Measurements from ENCODE around the gene HIGD1A.

Gene HIGD1A

DNA sequence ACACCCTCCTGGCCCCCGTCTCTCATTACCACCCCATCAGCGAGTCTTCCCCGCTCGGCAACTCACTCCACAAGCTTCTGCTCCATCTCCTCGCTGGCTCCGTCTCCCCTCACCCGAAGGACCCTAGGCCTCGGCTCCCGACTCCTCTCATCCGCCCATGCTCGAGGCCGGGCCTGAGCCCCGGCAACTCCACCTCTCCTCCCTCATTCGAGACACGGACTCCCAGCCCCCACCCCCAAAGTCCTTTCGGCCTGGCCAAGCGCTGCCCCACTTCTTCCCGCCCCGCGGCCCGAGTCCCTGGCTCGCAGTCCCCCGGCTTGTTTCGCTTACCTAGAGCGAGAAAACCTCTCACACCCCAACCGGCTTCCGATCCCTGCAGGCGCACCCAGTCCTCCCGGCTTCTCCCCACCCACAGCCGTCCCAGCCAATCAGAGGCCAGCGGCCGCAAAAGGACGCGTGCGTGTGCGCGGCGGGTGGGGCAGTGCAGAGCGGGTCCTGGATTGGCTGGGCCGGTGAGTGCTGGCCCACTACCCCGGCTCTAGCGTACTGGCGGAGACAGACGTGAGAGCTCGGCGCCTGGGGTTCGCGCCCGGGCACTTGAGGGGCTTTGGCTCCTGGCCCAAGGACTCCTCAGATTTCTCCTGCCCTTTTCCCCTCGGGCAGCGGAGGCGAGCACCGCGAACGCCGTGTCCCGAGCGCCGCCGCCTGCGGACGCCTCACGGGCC, at the start of gene HIGD1A:
Gene HIGD1A, minus strand, starts transcription at position 385 of the 725 bp plus-strand sequence. CDS start 10,237 bp downstream, outside the sequence.
- peak; percentile 76 to 87 (median 80) for DNase-seq

DNA sequence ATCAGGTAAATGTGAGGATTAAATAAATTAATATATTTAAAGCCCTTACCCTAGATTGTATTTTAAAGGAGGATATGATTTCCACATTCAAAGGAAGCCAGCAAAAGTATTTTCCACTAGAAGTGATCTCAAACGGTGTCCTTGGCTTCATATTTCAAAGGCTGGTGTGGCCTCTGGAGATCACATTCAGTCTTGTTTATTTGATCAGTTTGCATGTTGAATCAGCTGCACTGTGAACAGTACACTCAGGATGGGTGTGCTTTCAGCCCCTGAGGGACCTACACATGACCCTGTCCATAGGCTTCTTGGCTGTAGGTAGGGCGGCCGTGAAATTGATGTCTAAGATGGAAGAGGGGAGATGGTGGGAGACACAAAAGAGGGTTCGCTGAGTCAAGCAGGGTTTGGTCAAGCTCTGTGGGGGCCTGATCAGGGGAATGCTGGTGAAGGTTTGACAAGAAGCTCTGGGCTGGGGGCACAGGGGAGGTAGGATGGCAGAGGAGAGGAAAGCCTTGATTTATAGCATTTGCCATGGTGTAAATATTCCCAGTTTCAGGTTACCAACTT, 49.5 kb upstream of the HIGD1A start:
- no peak for DNase-seq

- DNase-seq, result no peak
Measured at GRCh38 chr3:42853056-42853455, 48.8 kb upstream of the HIGD1A start.

DNA sequence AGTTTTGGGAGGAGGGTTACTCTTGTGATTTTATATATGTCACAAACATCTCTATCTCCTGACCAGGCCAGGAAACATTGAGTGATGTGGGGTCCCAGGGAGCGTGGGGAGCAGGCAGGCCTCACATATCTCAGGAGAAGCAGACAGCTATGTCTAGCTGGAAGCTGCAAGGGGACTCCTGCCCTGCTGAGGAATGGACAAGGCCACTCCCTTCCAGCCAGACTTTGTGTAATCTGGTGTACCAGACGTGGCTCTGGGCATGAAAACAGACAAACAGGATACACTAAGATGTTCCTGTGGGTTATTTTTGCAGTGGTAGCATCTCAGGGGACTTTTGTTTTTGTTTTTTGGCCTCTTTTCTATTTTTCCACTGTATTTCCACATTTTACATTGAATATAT, 48.2 kb upstream of the HIGD1A start:
- no peak for DNase-seq

- no peak for DNase-seq
Measured at GRCh38 chr3:42851228-42851834, 47.0 kb upstream of the HIGD1A start.

DNA sequence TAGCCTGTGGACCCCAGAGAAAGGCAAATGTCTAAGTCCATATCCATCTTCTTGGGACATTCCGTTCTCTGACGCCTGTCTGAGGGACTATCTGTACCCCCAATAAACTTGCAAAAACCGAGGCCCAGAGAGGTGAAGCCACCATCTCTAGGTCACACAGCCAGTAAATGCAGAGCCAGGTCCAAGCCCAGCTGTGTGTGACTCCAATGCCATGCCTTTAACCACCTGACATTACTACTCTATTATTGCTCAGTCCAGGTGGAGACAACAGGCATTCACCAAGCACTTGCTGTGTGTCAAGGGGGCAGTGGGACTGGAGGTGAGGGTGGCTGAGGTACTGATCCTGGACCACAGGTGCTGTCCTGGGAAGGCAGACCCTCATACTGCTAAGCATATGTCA, 46.0 kb upstream of the HIGD1A start:
- no peak for DNase-seq

DNA sequence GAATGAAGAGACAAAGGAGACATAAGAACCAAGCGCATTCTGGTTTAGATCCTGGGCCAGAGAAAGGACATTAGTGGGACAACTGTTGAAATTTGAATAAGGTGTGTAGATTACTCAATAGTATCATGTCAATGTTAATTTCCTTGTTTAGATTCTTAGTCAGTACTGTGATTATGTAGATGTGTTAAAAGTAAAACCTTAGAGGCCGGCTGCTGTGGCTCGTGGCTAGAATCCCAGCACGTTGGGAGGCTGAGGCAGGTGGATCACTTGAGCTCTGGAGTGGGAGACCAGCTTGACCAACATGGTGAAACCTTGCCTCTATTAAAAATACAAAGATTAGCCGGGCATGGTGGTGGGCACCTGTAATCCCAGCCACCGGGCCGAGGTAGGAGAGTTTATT, 44.7 kb upstream of the HIGD1A start:
- DNase-seq, result no peak

- DNase-seq, result no peak
Measured at GRCh38 chr3:42847731-42848130, 43.4 kb upstream of the HIGD1A start.

- DNase-seq, result no peak
Measured at GRCh38 chr3:42846685-42847522, 42.6 kb upstream of the HIGD1A start.

DNA sequence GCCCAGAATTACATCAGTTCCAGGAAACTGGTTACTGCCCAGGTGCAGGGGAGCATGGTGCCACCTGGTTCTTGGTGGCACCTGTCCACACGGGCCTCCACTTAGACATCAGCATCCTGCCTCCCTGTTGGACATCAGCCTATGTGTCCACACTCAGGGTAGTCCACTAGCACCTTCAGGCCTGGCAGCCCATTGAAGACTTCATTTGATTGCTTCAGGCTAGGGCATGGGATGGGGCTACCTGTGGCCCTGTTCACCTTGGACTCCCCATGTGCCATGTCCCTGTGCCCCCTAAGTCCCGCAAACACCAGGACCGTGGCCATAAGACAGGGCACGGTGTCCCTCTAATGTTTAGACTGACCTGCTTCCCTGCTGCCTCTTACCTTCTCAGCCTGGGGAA, 40.5 kb upstream of the HIGD1A start:
- no peak for DNase-seq

DNA sequence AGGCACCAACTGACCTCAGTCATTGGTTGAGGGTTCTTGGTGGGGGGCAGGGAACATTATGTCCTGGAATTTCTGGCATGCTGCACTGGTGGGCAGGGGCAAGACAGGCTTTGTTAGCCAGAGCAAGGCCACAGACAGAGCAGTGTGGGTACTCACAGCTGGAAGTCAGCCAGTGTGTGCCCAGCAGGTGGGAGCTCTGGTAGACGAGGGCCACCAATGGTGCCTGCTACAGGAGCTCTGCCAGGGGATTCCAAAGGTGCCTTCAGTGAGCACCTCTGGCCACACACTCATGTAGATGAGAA, 40.1 kb upstream of the HIGD1A start:
- no peak for DNase-seq

GRCh38 chr3:42843713-42844411, 39.6 kb upstream of the HIGD1A start:
- DNase-seq, result no peak

DNA sequence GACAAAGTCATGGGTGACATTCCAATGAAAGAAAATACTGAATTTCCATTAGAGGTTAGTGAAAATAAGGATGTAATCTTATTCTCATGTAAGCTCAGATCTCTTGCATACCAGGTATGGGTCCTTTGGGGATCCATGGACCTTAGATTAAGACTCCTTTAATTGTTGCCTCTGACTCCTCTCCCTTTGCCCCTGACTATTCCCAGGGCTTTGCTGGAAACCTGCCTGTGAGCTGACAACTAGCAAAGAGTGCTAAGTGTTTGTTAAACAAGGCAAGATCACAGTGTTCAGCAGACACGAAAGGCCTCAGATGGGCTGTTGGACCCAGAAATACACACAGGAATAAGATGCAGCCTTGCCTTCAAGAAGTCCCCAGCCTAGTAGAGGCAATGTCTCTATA, 37.0 kb upstream of the HIGD1A start:
- no peak for DNase-seq

DNA sequence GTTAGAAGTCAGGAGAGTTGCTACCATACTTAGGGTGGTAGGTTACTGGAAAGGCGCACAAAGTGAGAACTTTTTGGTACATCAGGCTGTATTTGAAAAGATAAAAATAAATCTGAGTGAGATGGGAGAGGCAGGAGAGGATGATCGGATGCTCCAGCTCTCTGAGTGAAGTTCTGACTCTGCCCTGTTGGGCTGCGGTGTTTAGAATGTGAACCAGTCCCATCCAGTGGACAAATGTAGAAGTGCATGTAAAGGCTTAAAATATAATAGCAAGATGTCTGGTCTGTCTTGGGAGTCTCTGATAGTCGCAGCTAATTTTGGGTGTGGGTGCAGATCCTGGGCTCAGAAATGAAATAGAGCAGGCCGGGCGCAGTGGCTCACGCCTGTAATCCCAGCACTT, 35.3 kb upstream of the HIGD1A start:
- peak in 1 of 4 experiments; percentile 2 for DNase-seq

- no peak for DNase-seq
Measured at GRCh38 chr3:42838571-42838970, 34.3 kb upstream of the HIGD1A start.

DNA sequence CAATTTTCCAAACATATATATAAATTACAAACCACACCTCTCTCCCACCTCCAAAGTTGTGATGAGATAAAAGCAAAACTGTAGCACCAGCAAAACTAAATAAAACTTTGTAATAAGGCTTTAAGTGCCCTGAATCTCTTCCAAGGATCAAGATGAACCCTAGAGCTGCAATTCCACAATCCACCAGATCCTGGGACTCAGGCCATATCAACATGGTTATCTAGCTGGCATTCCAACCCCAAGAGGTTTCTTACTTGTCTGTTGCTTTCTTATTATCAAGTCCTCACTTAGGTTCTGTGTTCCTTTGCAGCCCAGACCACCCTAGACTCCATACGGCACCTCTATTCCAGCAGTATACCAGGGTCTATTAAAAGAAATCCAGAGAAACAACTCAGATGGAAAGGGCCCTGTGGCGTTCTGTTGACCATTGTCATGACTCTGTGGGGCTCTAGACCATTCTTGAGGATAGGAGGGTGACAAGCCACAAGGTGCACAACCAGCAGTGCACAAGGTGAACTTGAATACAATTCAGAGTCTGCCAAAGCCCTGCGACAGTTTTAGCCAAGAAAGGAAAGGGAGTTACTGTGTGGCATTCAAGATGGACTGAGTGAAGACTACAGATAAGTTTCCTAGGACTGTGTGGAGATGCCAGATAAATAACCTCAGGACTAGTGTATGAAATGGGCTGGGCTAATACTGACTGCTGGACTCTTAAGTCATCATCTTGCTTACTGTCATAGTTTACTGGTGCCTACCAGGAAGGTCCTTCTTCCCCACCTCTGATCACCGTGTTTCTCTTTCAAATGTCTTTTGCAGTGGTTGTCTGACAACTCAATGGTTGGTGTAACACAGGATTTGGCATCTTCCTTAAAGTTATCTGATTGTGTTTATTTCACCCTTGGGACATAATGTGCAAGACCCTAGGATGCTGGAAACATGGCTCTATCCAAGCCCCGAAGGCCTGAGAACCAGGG, 32.1 kb upstream of the HIGD1A start:
- DNase-seq, result no peak

GRCh38 chr3:42831321-42831713, 27.0 kb upstream of the HIGD1A start:
- peak; percentile 11 to 53 (median 34) for DNase-seq

DNA sequence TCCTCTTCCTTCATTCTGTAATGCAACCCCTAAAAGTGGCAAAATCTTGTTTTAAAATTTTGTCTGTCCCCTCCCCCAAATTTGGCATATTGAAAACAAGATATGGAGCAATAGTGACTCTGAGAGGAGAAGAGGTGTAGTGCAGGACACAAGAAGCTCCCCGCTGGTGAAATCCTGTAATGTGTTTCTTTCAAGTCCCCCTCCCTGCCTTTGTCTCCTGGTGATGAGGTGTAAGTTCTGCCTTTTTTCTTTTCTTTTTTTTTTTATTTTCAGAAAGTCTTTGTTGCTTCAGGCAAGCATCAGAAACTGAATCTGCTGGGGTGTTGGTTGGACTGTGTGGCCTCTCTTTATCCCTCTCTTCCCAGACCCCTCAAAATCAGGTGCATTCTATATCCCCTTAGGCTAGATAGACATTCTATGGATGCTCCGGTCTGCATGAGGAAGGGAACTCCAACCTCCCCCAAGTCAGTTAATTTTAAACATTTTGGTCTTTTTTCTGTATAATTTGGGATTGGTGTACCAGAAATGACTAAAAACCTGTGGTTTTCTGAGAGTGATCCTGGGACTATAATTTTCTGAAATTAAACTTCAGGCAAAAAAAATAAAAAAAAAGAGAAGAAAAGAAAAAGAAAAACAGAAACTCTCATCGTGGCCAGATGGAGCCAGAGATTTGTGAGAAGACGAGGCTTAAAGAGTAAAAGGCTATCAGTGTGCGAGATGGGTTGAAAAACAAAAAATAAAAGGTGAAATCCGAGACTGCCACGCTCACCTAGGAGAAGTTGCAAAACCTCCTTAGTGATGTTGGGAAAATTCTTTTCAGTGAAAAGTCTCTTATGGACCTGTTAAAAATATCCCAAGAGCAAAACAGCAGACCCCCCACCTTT, 26.4 kb upstream of the HIGD1A start:
- DNase-seq, result no peak

- no peak for DNase-seq
Measured at GRCh38 chr3:42829628-42830436, 25.5 kb upstream of the HIGD1A start.

DNA sequence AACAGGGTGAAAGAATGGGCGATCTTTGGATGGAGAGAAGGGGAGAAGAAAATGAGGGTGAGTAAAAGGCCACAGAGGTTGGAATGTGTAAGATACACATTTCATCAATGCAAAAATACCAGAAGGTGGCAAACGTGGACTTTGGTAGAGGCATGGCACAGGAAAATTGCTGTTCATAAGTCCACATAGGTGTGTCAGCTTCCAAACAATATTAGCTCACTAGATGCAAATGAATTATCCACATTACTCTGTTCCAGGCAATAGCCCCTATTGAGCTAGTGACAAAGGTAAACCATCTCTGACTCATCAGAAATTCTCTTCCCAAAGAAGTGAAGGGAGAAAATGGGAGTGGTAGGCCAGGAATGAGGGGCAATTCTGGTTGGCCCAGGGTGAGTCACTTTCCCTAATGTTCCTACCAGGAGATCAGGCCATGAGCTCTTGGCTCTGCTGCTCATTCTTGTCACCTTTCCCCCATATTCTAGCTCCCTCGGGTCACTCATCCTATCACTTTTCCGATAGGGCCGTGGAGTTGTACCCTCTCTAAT, 24.9 kb upstream of the HIGD1A start:
- DNase-seq, result no peak

Measured in activated naive CD4-positive, alpha-beta T cell (primary cell).